Suprapubic skin (tissue), 4 donors: ENCODE measurements around the gene LHFPL6. TPM values are rescaled to one million over a fixed set of nuclear protein-coding genes. Genes with fewer than 3 reads are reported as not detected.

Source experiments
- DNase-seq, 2 donors: peaks; one replicate each; pipeline ENCODE4 v3.0.0-alpha.2; 2019; ENCODE audit warnings: low spot score in 2 of 2
- H3K27ac ChIP-seq: fragments of 200-600 bp; sonication (generic); one replicate; pipeline ENCODE4 v1.5.1; 2019
- H3K27me3 ChIP-seq: fragments of 200-600 bp; sonication (generic); one replicate; pipeline ENCODE4 v1.5.1; 2019
- H3K36me3 ChIP-seq: fragments of 200-600 bp; sonication (generic); one replicate; pipeline ENCODE4 v1.5.1; 2019
- H3K4me1 ChIP-seq: fragments of 200-600 bp; sonication (generic); one replicate; pipeline ENCODE4 v1.5.1; 2019
- H3K4me3 ChIP-seq: fragments of 200-600 bp; sonication (generic); one replicate; pipeline ENCODE4 v1.5.1; 2019; ENCODE audit warnings: mild to moderate bottlenecking
- H3K9me3 ChIP-seq: fragments of 200-600 bp; sonication (generic); one replicate; pipeline ENCODE4 v1.5.1; 2019
- CTCF ChIP-seq, 2 donors: fragments of 200-600 bp in 1 of 2; fragments of 450-650 bp in 1 of 2; sonication (generic) in 1 of 2; IDR thresholded peaks; one replicate each; pipeline ENCODE4 v1.5.1; 2016 to 2019; ENCODE audit warnings: antibody characterized with exemption in 2 of 2, mild to moderate bottlenecking in 1 of 2, moderate library complexity in 1 of 2
- EP300 ChIP-seq: sonication (generic); formaldehyde crosslinking; IDR thresholded peaks from one replicate; pipeline ENCODE4 v1.6.1; 2017; ENCODE audit warnings: antibody characterized with exemption
- POLR2A ChIP-seq, 2 donors: fragments of 450-650 bp; IDR thresholded peaks; one replicate each; pipeline ENCODE4 v1.6.1; 2017; ENCODE audit warnings: antibody characterized with exemption in 2 of 2, mild to moderate bottlenecking in 2 of 2, moderate library complexity in 2 of 2
- POLR2AphosphoS5 ChIP-seq, 3 donors: sonication (generic); formaldehyde crosslinking; IDR thresholded peaks; one replicate each; pipeline ENCODE4 v1.6.1; 2017; ENCODE audit warnings: antibody characterized with exemption in 3 of 3
- WGBS: methylation state at CpG from one replicate; pipeline ENCODE4 v1.1.5; 2018; 5-methylcytosine and 5-hydroxymethylcytosine counted together
- total RNA-seq, 4 donors: library from RNA; depleted of rRNA; stranded (reverse); fragments of >200 nt; gene quantifications; one replicate each; pipeline ENCODE4 v1.1.0, GENCODE V29; 2016

The LHFPL6 gene
- total RNA-seq, 4 donors from 2014 or later: 10.6 to 21.0 (median 15.6) TPM

- H3K9me3 ChIP-seq: no peaks in the 10 kb centered on the region
- H3K4me1 ChIP-seq: peaks cover 5% of the 10 kb centered on the region
- TF ChIP-seq POLR2A (IDR thresholded peaks at IDR 0.05): no peak
- no peak for TF ChIP-seq EP300
- no peak for TF ChIP-seq CTCF (IDR thresholded peaks at IDR 0.05)
- no peak for TF ChIP-seq POLR2AphosphoS5 (IDR thresholded peaks at IDR 0.05)
- WGBS: 52% methylated on average over 4 of the region's 4 CpGs
- H3K36me3 ChIP-seq: no peaks in the 10 kb centered on the region
- H3K27ac ChIP-seq: no peak overlapping the region
- DNase-seq: no peak
- no peak overlapping the region for H3K4me3 ChIP-seq
- no peaks in the 10 kb centered on the region for H3K27me3 ChIP-seq
Observed at GRCh38 chr13:39521701-39522100, 81.3 kb downstream of the LHFPL6 start.

- 46% methylated on average over 6 of the region's 6 CpGs for WGBS
- no peak for DNase-seq
- no peaks in the 10 kb centered on the region for H3K36me3 ChIP-seq
- H3K9me3 ChIP-seq: no peaks in the 10 kb centered on the region
- no peak overlapping the region for H3K4me3 ChIP-seq
- TF ChIP-seq CTCF (IDR thresholded peaks at IDR 0.05) (no peak), EP300 (no peak), POLR2A (IDR thresholded peaks at IDR 0.05) (no peak), POLR2AphosphoS5 (IDR thresholded peaks at IDR 0.05) (no peak)
- no peaks in the 10 kb centered on the region for H3K4me1 ChIP-seq
- no peak overlapping the region for H3K27ac ChIP-seq
- no peaks in the 10 kb centered on the region for H3K27me3 ChIP-seq
Observed at GRCh38 chr13:39516096-39516495, 86.9 kb downstream of the LHFPL6 start.

GRCh38 chr13:39515224-39515714, 87.7 kb downstream of the LHFPL6 start:
- no peaks in the 10 kb centered on the region for H3K9me3 ChIP-seq
- no peak overlapping the region for H3K4me3 ChIP-seq
- H3K27me3 ChIP-seq: no peaks in the 10 kb centered on the region
- 87% methylated on average over 7 of the region's 7 CpGs for WGBS
- TF ChIP-seq CTCF (IDR thresholded peaks at IDR 0.05): no peak
- TF ChIP-seq POLR2A (IDR thresholded peaks at IDR 0.05): no peak
- TF ChIP-seq EP300: no peak
- TF ChIP-seq POLR2AphosphoS5 (IDR thresholded peaks at IDR 0.05): no peak
- no peak overlapping the region for H3K27ac ChIP-seq
- no peaks in the 10 kb centered on the region for H3K36me3 ChIP-seq
- no peaks in the 10 kb centered on the region for H3K4me1 ChIP-seq
- no peak for DNase-seq

- 85% methylated on average over 6 of the region's 6 CpGs for WGBS
- no peak for TF ChIP-seq CTCF (IDR thresholded peaks at IDR 0.05)
- no peak for TF ChIP-seq POLR2A (IDR thresholded peaks at IDR 0.05)
- TF ChIP-seq POLR2AphosphoS5 (IDR thresholded peaks at IDR 0.05): no peak
- DNase-seq: no peak
- no peaks in the 10 kb centered on the region for H3K4me1 ChIP-seq
- H3K9me3 ChIP-seq: no peaks in the 10 kb centered on the region
- no peaks in the 10 kb centered on the region for H3K27me3 ChIP-seq
- no peak overlapping the region for H3K27ac ChIP-seq
- H3K4me3 ChIP-seq: no peak overlapping the region
- no peaks in the 10 kb centered on the region for H3K36me3 ChIP-seq
Observed at GRCh38 chr13:39512687-39513086, 90.3 kb downstream of the LHFPL6 start.

GRCh38 chr13:39510316-39510695, 92.7 kb downstream of the LHFPL6 start:
- Histone ChIP-seq H3K4me1 (peaks cover 4% of the 10 kb centered on the region), H3K27ac (no peak overlapping the region), H3K9me3 (no peaks in the 10 kb centered on the region), H3K27me3 (no peaks in the 10 kb centered on the region), H3K36me3 (no peaks in the 10 kb centered on the region), H3K4me3 (no peak overlapping the region)
- 61% methylated on average over 1 of the region's 1 CpG for WGBS
- no peak for DNase-seq
- TF ChIP-seq EP300 (no peak), POLR2A (IDR thresholded peaks at IDR 0.05) (no peak), CTCF (IDR thresholded peaks at IDR 0.05) (no peak), POLR2AphosphoS5 (IDR thresholded peaks at IDR 0.05) (no peak)
